Dermis blood vessel endothelial cell (primary cell): Measurements from ENCODE around the gene FAM241A. TPM values are rescaled to one million over a fixed set of nuclear protein-coding genes. Genes with fewer than 3 reads are reported as not detected.
"Not testable (repeated sequence)": the region's sequence is repeated elsewhere in the genome, so short reads cannot be mapped to it uniquely, and the experiment has no call there.

Experiments
- DNase-seq: peaks from one replicate; pipeline ENCODE4 v3.0.0; 2010
- total RNA-seq: library from RNA; depleted of rRNA; stranded (reverse); fragments of >200 nt; gene quantifications from 2 replicates; pipeline ENCODE4 v1.2.3, GENCODE V29; 2014

Gene FAM241A
- total RNA-seq, 1 donor from 2014 or later = 20.3 TPM

- no peak for DNase-seq
These were observed 6.7 kb upstream of the FAM241A start for GRCh38 chr4:112138538-112138937.

GRCh38 chr4:112140536-112140935, 4.7 kb upstream of the FAM241A start:
- no peak for DNase-seq

- DNase-seq = peak; percentile 54
These were observed 3.7 kb upstream of the FAM241A start for GRCh38 chr4:112141366-112142138.

GRCh38 chr4:112142182-112142581, 3.1 kb upstream of the FAM241A start:
- peak; percentile 18 for DNase-seq

GRCh38 chr4:112143781-112144180, 1.5 kb upstream of the FAM241A start:
- no peak for DNase-seq

GRCh38 chr4:112144546-112145325, 518 bp upstream of the FAM241A start:
- DNase-seq = no peak

- DNase-seq = peak; percentile 59
These were observed 692 bp downstream of the FAM241A start for GRCh38 chr4:112145790-112146501.

- DNase-seq = no peak
These were observed 1.2 kb downstream of the FAM241A start for GRCh38 chr4:112146502-112146813.

- DNase-seq = peak; percentile 71
These were observed 2.4 kb downstream of the FAM241A start for GRCh38 chr4:112147697-112148096.

- no peak for DNase-seq
These were observed 5.7 kb downstream of the FAM241A start for GRCh38 chr4:112150920-112151319.

GRCh38 chr4:112152521-112152920, 7.3 kb downstream of the FAM241A start:
- DNase-seq = no peak

GRCh38 chr4:112153211-112153791, 8.0 kb downstream of the FAM241A start:
- DNase-seq = peak; percentile 65

GRCh38 chr4:112156112-112156511, 10.9 kb downstream of the FAM241A start:
- no peak for DNase-seq

GRCh38 chr4:112156553-112156952, 11.3 kb downstream of the FAM241A start:
- DNase-seq = no peak

- DNase-seq = not testable (repeated sequence)
These were observed 18.5 kb downstream of the FAM241A start for GRCh38 chr4:112163706-112164105.

- DNase-seq = no peak
These were observed 22.5 kb downstream of the FAM241A start for GRCh38 chr4:112167794-112168193.

GRCh38 chr4:112168719-112169500, 23.7 kb downstream of the FAM241A start:
- DNase-seq = no peak

GRCh38 chr4:112170451-112170993, 25.3 kb downstream of the FAM241A start:
- DNase-seq = peak; percentile 73

- DNase-seq = not testable (repeated sequence)
These were observed 26.0 kb downstream of the FAM241A start for GRCh38 chr4:112171051-112171763.

GRCh38 chr4:112172180-112172579, 26.9 kb downstream of the FAM241A start:
- no peak for DNase-seq
